GM23338 (cell line): ENCODE results near the gene CBX5. TPM values are rescaled to one million over a fixed set of nuclear protein-coding genes. Genes with fewer than 3 reads are reported as not detected.

Source experiments
- ATAC-seq: fragments of 200-7000 bp; cut with Tn5 transposase; 3 replicates; pipeline ENCODE4 v1.9.1; 2020
- DNase-seq: peaks from one replicate; pipeline ENCODE4 v3.0.0-alpha.2; 2015; ENCODE audit warnings: low spot score
- H2AFZ ChIP-seq: fragments of 200-600 bp; sonication (generic); 2 replicates; pipeline ENCODE4 v1.8.0; 2016; ENCODE audit warnings: antibody characterized with exemption, mild to moderate bottlenecking, moderate library complexity
- H3F3A ChIP-seq: fragments of 200-600 bp; sonication (generic); replicated peaks from 2 replicates; pipeline ENCODE4 v1.8.0; 2017; ENCODE audit warnings: antibody characterized with exemption, mixed run types, low read depth
- H3K27ac ChIP-seq: fragments of 200-600 bp; sonication (generic); 2 replicates; pipeline ENCODE4 v1.6.1; 2016; ENCODE audit warnings: low read depth
- H3K27me3 ChIP-seq: fragments of 200-600 bp; sonication (generic); 2 replicates; pipeline ENCODE4 v1.8.0; 2016; ENCODE audit warnings: mild to moderate bottlenecking, mixed run types, moderate library complexity; ENCODE audit not compliant: insufficient read depth
- H3K36me3 ChIP-seq: fragments of 200-600 bp; sonication (generic); 2 replicates; pipeline ENCODE4 v1.8.0; 2016; ENCODE audit warnings: mild to moderate bottlenecking; ENCODE audit not compliant: insufficient read depth
- H3K4me1 ChIP-seq: fragments of 200-600 bp; sonication (generic); 2 replicates; pipeline ENCODE4 v1.8.0; 2016; ENCODE audit warnings: mild to moderate bottlenecking, moderate library complexity; ENCODE audit not compliant: insufficient read depth
- H3K4me2 ChIP-seq: fragments of 200-600 bp; sonication (generic); 2 replicates; pipeline ENCODE4 v1.7.1; 2017; ENCODE audit warnings: mixed run types
- H3K4me3 ChIP-seq: fragments of 200-600 bp; sonication (generic); 2 replicates; pipeline ENCODE4 v1.6.1; 2016; ENCODE audit warnings: mixed run types
- H3K79me2 ChIP-seq: fragments of 200-600 bp; sonication (generic); replicated peaks from 2 replicates; pipeline ENCODE4 v1.8.0; 2017; ENCODE audit warnings: mild to moderate bottlenecking; ENCODE audit not compliant: insufficient read depth
- H3K9me2 ChIP-seq: fragments of 200-600 bp; sonication (generic); 2 replicates; pipeline ENCODE4 v1.8.0; 2017; ENCODE audit not compliant: insufficient read depth
- H4K20me1 ChIP-seq: fragments of 200-600 bp; sonication (generic); replicated peaks from 2 replicates; pipeline ENCODE4 v1.8.0; 2017; ENCODE audit warnings: mild to moderate bottlenecking; ENCODE audit not compliant: insufficient read depth
- H3K27ac Mint-ChIP-seq: 2 replicates; pipeline ENCODE4 v1.8.0; 2020; ENCODE audit warnings: inconsistent platforms, mild to moderate bottlenecking, moderate library complexity, mixed read lengths
- H3K27me3 Mint-ChIP-seq: 3 replicates; pipeline ENCODE4 v1.8.0; 2022; ENCODE audit warnings: low read depth, mild to moderate bottlenecking, moderate library complexity, mixed read lengths, inconsistent platforms; ENCODE audit not compliant: insufficient read depth, poor library complexity
- H3K36me3 Mint-ChIP-seq: 3 replicates; pipeline ENCODE4 v1.8.0; 2021; ENCODE audit warnings: low read depth, mild to moderate bottlenecking, inconsistent platforms, moderate library complexity, mixed read lengths
- H3K4me1 Mint-ChIP-seq: 3 replicates; pipeline ENCODE4 v1.8.0; 2020; ENCODE audit warnings: mild to moderate bottlenecking, inconsistent platforms, mixed read lengths
- H3K4me3 Mint-ChIP-seq: 3 replicates; pipeline ENCODE4 v1.8.0; 2021; ENCODE audit warnings: moderate library complexity, mild to moderate bottlenecking, inconsistent platforms, mixed read lengths
- H3K9me3 Mint-ChIP-seq: 3 replicates; pipeline ENCODE4 v1.8.0; 2020; ENCODE audit warnings: moderate library complexity, mild to moderate bottlenecking, inconsistent platforms, mixed read lengths
- CREB1 ChIP-seq: fragments of 250-450 bp; sonication (Bioruptor Pico); IDR thresholded peaks from 2 replicates; pipeline ENCODE4 v1.5.0; 2020; ENCODE audit warnings: low read depth, mild to moderate bottlenecking, moderate library complexity
- CTCF ChIP-seq, 2 experiments: fragments of 200-600 bp in 1 of 2; sonication (generic) in 1 of 2; conservative IDR thresholded peaks; 2 replicates each; pipeline versions ENCODE4 v1.5.1 to v1.6.1; 2016 to 2017; ENCODE audit warnings: antibody characterized with exemption in 2 of 2, low read depth in 2 of 2, mild to moderate bottlenecking in 2 of 2, moderate library complexity in 1 of 2
- EZH2phosphoT487 ChIP-seq: fragments of 200-600 bp; sonication (generic); IDR thresholded peaks from one replicate; pipeline ENCODE4 v1.8.1; 2018; ENCODE audit warnings: antibody characterized with exemption; ENCODE audit not compliant: unreplicated experiment
- ZNF331 ChIP-seq: fragments of 250-450 bp; sonication (Bioruptor Pico); IDR thresholded peaks from 2 replicates; pipeline ENCODE4 v1.5.0; 2020; ENCODE audit warnings: low read depth, mild to moderate bottlenecking, moderate library complexity
- ZNF462 ChIP-seq: fragments of 250-450 bp; sonication (Bioruptor Pico); IDR thresholded peaks from 2 replicates; pipeline ENCODE4 v1.5.0; 2020; ENCODE audit warnings: mild to moderate bottlenecking, moderate library complexity
- polyA plus RNA-seq: library from polyadenylated mRNA; unstranded; fragments of >200 nt; fragmentation: Nextera tagmentation; extraction: Ambion mirVana; gene quantifications from 2 replicates; pipeline ENCODE4 v1.2.1, GENCODE V29; 2016
- total RNA-seq: library from RNA; depleted of rRNA; stranded (reverse); fragments of >200 nt; shearing (Covaris generic); gene quantifications from 2 replicates; pipeline ENCODE4 v1.2.3, GENCODE V29; 2014

CBX5 gene
- total and polyA plus RNA-seq, 2 experiments from 2014 or later = 152 to 212 TPM

DNA sequence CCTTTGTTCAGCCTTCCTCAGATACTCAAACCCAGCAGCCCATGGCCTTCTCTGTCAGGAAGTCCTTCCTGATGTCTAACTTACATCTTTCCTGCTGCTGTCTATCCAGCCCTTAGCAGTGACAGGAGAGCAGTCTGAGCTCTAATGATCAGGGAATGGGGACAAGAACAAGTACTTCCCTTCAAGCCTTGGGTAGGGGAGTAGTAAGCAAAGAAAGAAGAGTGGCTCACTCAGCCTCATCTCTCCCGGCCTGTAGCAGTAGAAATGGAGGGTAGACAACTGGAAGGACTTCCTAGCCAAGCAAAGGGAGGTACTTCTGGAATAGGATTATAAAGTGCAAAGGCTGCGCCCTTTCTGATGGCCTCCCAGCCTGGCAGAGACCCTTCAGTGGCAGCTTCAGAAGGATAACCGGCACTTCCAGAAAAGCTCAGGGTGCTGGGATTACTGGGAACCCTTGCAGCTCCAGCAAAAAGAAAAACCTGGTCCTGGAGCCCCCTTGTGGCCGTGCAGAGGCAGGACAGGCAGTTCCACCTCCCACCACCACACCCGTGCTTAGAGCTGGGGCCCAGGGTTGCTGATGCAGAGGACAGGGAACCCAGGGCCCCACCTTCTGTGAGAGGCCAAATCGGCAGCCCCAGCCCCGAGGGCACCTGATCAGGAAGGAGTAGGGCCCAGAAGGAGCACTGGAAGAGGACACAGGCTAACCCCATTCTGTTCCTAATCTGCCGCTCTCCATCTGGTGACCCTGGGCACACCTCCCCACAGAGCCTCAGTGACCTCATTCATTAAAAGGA, 78.7 kb downstream of the CBX5 start:
- H3K36me3 ChIP-seq = no peaks in the 10 kb centered on the region
- H3K79me2 ChIP-seq = no peaks in the 10 kb centered on the region
- peaks cover 15% of the 10 kb centered on the region for H3K4me1 Mint-ChIP-seq
- H3K27ac ChIP-seq = no peak overlapping the region
- DNase-seq (peak; percentile 90), ATAC-seq (peak; percentile 94)
- H3K4me2 ChIP-seq = no peak overlapping the region
- peaks cover 92% of the 10 kb centered on the region for H3K27me3 ChIP-seq
- no peak for TF ChIP-seq EZH2phosphoT487
- TF ChIP-seq CTCF (conservative IDR thresholded peaks at IDR 0.05; ENCODE audit: low read depth in 2 of 2) = peak; percentile 88 to 96
- H3K27ac Mint-ChIP-seq = no peak overlapping the region
- peaks cover 6% of the 10 kb centered on the region for H3F3A ChIP-seq
- peaks cover 71% of the 10 kb centered on the region for H3K27me3 Mint-ChIP-seq
- no peak overlapping the region for H3K4me3 Mint-ChIP-seq
- H3K4me3 ChIP-seq = no peak overlapping the region
- H2AFZ ChIP-seq = no peak overlapping the region
- no peaks in the 10 kb centered on the region for H3K36me3 Mint-ChIP-seq
- no peaks in the 10 kb centered on the region; the same call in 2 of the 3 replicates for H3K9me3 Mint-ChIP-seq
- H3K4me1 ChIP-seq = peaks cover 10% of the 10 kb centered on the region
- H4K20me1 ChIP-seq = no peaks in the 10 kb centered on the region
- no peaks in the 10 kb centered on the region for H3K9me2 ChIP-seq

DNA sequence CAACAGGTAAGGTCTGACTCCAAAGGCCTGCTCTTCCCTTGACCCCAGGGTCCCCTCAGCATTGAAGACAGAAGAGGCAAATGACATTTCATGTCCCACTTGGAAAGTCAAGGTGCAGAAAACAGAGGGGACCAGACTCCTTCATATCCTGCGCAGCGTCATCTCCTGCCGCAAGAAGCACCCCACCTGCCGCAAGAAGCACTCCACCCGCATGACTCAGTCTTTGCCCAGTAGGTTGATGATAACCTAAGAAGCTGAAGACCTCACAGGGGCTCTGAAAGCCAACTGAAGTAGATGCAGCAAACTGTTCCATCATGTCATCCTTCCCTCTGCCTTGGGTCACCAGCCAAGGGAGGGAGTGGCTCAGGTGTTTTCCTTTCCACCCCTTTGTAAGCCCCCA, 79.5 kb downstream of the CBX5 start:
- peaks cover 18% of the 10 kb centered on the region for H3K4me1 Mint-ChIP-seq
- Histone ChIP-seq H3K79me2 (no peaks in the 10 kb centered on the region), H3K27me3 (peaks cover 92% of the 10 kb centered on the region), H3K4me3 (no peak overlapping the region), H3K4me2 (no peak overlapping the region), H3K27ac (no peak overlapping the region), H4K20me1 (no peaks in the 10 kb centered on the region), H3K9me2 (no peaks in the 10 kb centered on the region), H2AFZ (no peak overlapping the region), H3K4me1 (peaks cover 15% of the 10 kb centered on the region), H3F3A (peaks cover 6% of the 10 kb centered on the region), H3K36me3 (no peaks in the 10 kb centered on the region)
- H3K27ac Mint-ChIP-seq = no peak overlapping the region
- no peak for DNase-seq
- H3K27me3 Mint-ChIP-seq = peaks cover 66% of the 10 kb centered on the region
- ATAC-seq = no peak
- H3K36me3 Mint-ChIP-seq = no peaks in the 10 kb centered on the region
- no peak overlapping the region for H3K4me3 Mint-ChIP-seq
- H3K9me3 Mint-ChIP-seq = no peaks in the 10 kb centered on the region; the same call in 2 of the 3 replicates
- TF ChIP-seq ZNF462 (no peak), CREB1 (no peak), ZNF331 (no peak), CTCF (conservative IDR thresholded peaks at IDR 0.05; ENCODE audit: low read depth in 2 of 2) (no peak)
